Hematopoietic multipotent progenitor cell (in vitro differentiated cells): Measurements from ENCODE around the gene IL6. TPM values are rescaled to one million over a fixed set of nuclear protein-coding genes. Genes with fewer than 3 reads are reported as not detected.

Experiments
- DNase-seq, 3 donors: peaks; one replicate each; pipeline ENCODE4 v3.0.0-alpha.2; 2011 to 2015; ENCODE audit warnings: low read depth in 2 of 3, low spot score in 2 of 3
- total RNA-seq: library from RNA; depleted of rRNA; stranded (reverse); fragments of >200 nt; gene quantifications from one replicate; pipeline ENCODE4 v1.2.3, GENCODE V29; 2012

The IL6 gene
- total RNA-seq, 1 donor = under 0.01 TPM

DNA sequence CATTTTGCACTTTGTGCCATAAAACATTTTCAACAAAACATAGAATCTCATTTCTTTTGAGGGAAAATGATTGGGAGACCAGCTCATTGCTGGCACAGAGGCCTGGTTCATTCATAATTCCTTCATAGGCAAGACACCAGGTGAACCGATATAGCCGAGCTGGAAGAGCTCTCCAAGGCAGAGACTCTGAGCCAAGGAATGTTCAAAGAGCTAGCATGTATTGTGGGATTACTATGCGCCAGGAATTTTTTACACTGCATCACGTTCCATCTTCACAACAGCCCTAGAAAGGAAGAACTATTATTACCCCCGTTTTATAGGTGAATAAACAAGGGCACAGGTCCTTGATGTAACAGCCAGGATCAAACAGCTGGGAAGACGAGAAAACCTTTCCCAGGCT is 2.1 kb upstream of the IL6 start:
- no peak for DNase-seq

DNA sequence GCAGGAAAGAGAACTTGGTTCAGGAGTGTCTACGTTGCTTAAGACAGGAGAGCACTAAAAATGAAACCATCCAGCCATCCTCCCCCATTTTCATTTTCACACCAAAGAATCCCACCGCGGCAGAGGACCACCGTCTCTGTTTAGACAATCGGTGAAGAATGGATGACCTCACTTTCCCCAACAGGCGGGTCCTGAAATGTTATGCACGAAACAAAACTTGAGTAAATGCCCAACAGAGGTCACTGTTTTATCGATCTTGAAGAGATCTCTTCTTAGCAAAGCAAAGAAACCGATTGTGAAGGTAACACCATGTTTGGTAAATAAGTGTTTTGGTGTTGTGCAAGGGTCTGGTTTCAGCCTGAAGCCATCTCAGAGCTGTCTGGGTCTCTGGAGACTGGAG is 1.4 kb upstream of the IL6 start:
- peak in 1 of 3 donors; percentile 21 for DNase-seq

DNA sequence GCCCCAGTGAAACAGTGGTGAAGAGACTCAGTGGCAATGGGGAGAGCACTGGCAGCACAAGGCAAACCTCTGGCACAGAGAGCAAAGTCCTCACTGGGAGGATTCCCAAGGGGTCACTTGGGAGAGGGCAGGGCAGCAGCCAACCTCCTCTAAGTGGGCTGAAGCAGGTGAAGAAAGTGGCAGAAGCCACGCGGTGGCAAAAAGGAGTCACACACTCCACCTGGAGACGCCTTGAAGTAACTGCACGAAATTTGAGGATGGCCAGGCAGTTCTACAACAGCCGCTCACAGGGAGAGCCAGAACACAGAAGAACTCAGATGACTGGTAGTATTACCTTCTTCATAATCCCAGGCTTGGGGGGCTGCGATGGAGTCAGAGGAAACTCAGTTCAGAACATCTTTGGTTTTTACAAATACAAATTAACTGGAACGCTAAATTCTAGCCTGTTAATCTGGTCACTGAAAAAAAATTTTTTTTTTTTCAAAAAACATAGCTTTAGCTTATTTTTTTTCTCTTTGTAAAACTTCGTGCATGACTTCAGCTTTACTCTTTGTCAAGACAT is 574 bp upstream of the IL6 start:
- DNase-seq = peak; percentile 25 to 73 (median 64)

DNA sequence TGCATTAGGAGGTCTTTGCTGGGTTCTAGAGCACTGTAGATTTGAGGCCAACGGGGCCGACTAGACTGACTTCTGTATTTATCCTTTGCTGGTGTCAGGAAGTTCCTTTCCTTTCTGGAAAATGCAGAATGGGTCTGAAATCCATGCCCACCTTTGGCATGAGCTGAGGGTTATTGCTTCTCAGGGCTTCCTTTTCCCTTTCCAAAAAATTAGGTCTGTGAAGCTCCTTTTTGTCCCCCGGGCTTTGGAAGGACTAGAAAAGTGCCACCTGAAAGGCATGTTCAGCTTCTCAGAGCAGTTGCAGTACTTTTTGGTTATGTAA is 675 bp downstream of the IL6 start:
- DNase-seq = no peak

DNA sequence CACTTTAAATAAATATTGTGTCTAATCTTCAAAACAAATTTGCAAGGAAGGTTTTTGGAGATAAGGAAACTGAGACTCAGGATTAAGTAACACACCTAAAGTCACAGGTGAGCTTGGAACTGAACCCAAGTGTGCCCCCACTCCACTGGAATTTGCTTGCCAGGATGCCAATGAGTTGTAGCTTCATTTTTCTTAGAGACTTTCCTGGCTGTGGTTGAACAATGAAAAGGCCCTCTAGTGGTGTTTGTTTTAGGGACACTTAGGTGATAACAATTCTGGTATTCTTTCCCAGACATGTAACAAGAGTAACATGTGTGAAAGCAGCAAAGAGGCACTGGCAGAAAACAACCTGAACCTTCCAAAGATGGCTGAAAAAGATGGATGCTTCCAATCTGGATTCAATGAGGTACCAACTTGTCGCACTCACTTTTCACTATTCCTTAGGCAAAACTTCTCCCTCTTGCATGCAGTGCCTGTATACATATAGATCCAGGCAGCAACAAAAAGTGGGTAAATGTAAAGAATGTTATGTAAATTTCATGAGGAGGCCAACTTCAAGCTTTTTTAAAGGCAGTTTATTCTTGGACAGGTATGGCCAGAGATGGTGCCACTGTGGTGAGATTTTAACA is 1.5 kb downstream of the IL6 start:
- peak in 1 of 3 donors; percentile 68 for DNase-seq

DNA sequence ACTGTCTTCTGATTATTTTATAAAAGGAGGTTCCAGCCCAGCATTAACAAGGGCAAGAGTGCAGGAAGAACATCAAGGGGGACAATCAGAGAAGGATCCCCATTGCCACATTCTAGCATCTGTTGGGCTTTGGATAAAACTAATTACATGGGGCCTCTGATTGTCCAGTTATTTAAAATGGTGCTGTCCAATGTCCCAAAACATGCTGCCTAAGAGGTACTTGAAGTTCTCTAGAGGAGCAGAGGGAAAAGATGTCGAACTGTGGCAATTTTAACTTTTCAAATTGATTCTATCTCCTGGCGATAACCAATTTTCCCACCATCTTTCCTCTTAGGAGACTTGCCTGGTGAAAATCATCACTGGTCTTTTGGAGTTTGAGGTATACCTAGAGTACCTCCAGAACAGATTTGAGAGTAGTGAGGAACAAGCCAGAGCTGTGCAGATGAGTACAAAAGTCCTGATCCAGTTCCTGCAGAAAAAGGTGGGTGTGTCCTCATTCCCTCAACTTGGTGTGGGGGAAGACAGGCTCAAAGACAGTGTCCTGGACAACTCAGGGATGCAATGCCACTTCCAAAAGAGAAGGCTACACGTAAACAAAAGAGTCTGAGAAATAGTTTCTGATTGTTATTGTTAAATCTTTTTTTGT is 2.3 kb downstream of the IL6 start:
- DNase-seq = no peak

DNA sequence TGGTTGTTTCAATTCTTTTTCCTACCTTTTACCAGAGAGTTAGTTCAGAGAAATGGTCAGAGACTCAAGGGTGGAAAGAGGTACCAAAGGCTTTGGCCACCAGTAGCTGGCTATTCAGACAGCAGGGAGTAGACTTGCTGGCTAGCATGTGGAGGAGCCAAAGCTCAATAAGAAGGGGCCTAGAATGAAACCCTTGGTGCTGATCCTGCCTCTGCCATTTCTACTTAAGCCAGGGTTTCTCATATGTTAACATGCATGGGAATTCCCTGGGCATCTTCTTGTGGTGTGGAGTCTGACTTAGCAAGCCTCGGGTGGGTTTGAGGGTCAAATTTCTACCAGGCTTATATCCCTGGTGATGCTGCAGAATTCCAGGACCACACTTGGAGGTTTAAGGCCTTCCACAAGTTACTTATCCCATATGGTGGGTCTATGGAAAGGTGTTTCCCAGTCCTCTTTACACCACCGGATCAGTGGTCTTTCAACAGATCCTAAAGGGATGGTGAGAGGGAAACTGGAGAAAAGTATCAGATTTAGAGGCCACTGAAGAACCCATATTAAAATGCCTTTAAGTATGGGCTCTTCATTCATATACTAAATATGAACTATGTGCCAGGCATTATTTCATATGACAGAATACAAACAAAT is 3.2 kb downstream of the IL6 start:
- no peak for DNase-seq

DNA sequence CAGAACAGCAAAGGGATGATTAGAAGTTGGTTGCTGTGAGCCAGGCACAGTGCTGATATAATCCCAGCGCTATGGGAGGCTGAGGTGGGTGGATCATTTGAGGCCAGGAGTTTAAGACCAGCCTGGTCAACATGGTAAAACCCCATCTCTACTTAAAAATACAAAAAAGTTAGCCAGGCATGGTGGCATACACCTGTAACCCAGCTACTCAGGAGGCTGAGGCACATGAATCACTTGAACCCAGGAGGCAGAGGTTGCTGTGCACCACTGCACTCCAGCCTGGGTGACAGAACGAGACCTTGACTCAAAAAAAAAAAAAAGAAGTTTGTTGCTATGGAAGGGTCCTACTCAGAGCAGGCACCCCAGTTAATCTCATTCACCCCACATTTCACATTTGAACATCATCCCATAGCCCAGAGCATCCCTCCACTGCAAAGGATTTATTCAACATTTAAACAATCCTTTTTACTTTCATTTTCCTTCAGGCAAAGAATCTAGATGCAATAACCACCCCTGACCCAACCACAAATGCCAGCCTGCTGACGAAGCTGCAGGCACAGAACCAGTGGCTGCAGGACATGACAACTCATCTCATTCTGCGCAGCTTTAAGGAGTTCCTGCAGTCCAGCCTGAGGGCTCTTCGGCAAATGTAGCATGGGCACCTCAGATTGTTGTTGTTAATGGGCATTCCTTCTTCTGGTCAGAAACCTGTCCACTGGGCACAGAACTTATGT is 4.1 kb downstream of the IL6 start:
- DNase-seq = peak in 1 of 3 donors; percentile 33

DNA sequence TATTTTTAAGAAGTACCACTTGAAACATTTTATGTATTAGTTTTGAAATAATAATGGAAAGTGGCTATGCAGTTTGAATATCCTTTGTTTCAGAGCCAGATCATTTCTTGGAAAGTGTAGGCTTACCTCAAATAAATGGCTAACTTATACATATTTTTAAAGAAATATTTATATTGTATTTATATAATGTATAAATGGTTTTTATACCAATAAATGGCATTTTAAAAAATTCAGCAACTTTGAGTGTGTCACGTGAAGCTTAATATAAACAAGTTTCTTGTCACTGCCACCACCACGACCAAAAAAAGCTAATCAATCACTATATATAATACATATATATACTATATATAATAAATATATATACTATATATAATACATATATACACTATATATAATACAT is 4.8 kb downstream of the IL6 start:
- DNase-seq = no peak

DNA sequence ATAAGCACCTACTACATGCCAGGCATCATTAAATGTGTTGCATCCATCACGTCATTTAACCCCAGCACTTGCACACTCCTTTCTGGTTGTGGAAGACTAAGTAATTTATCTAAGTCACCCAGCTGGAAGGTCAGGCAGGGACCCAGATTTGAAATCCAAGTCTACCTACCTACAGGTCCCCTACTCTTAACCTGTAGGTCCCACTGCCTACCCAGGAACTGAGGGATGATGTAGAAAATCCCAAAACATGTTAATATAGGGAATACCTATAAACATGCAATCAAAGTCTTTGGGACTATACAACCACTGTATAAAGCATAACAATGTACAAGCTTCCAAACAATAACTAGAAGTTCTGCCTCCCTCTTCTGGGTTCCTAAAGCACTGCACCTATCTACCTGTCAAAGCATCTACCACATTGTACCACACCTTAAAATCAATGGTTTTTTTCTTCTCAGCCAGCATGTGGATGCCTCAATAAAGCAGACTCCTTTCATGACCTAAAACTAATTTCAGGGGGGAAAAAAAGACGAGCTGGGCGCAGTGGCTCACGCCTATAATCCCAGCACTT is 5.6 kb downstream of the IL6 start:
- no peak for DNase-seq

DNA sequence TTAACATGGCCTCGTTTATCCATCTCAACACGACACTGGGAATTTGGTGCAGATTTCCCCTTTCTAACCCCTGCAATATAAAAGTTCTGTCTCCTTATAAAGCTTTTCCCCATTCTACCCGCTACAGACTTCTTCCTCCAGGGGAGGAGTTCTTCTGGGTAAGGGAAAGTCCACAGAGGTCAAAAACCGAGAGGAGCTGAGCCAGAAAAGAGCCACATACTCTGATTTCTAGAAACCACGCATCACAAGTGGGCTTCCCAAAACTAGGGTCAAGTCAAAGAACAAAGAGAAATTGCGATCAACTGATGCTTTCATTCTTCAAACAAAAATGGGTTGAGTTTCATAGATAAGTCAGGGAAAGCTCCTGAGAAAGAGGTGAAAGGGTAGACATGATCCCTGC is 6.8 kb downstream of the IL6 start:
- DNase-seq = no peak

DNA sequence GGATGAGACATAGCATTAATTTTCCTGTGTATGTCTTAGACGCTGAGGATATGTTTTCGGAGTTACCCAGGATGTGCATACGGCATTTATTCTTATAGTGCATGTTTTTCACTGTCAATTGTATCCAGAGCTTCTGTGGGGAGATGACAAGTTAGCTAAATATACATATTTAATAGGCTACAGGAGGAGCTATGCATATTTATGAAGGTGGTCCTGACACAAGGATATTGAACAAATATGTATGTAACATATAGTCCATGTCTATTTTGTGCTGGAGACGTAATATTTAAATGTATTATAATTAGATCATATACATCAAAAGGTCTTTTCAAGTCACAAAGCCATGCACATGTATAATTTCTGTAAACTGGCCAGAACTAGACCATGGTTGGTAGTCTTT is 16.0 kb downstream of the IL6 start:
- DNase-seq = no peak

DNA sequence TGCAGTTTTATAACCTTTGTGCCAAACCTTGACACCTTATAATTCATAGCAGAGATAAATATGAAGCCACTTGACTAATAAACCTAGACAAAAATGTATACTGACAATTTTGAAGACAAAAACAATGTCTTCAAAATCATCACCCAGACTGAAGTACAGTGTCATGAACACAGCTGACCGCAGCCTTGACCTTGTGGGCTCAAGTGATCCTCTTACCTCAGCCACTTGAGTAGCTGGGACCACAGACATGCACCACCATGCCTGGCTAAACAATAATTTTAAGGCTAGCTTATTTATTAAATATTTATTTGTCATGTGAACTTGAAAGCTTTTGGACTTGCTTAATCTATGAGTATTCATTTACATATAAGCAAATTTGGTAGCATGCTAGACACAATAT is 24.3 kb downstream of the IL6 start:
- no peak for DNase-seq

DNA sequence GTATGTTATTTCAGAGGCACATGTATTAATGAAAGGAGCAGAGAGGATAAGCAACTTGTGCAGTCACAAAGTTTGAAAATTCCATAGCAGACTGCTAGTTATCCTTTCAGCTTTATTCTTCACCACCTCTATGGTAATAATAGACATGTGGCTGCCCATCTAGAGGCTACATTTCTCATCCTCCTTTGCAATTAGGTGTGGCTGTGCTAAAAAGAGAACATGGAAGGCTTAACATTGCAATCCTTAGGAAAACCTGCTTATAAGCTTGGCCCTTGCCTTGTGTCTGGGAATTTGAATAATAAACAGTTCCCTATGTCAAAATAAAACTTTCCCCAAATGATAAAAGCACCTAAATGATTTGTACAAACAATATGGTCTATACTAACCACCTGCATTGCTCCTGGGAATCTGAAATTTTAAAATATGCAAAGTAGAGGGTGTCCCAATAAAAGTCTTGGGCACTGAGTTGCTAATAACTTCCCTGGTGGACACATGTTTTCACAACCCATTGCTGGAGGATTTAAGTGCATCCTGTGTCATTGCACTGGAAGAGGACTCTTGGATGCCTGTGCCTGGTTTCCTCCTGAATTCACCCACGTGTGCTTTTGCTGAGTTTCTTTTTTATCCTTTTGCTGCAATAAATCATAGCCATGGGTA is 30.5 kb downstream of the IL6 start:
- no peak for DNase-seq

DNA sequence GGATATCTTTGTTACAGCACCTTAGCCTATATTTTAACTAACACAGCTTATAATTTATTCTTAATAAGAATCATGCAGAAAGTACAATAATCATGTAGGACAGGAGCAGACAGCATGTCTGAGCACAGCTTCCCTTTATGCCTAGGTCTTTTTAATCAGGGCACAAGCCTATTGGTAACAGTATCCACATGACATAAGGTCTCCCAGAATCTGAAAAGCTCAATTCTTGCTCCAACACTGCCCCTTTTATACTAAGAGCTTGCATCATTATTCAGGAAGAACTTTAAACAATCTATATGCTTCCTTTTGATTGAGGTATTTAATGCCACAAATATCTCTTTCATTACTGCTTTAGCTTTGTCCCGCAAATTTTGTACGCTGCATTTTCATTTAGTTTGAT is 31.6 kb downstream of the IL6 start:
- DNase-seq = no peak

DNA sequence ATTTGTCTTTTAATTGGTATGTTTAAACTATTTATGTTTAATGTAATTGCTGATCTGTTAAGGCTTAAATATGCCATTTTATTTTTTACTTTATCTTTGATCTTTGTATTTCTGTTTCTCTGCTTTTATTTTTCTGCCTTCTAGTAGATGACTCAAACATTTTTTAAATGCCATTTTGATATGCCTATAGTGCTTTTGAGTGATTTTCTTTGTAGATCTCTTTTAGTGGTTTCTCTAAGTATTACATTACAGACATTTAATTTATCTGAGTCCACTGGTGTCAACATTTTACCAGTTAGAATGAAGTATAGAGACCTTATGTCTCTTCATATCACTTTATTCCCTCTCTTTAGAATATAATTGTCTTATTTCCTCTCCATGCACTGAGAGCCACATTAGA is 32.7 kb downstream of the IL6 start:
- no peak for DNase-seq

DNA sequence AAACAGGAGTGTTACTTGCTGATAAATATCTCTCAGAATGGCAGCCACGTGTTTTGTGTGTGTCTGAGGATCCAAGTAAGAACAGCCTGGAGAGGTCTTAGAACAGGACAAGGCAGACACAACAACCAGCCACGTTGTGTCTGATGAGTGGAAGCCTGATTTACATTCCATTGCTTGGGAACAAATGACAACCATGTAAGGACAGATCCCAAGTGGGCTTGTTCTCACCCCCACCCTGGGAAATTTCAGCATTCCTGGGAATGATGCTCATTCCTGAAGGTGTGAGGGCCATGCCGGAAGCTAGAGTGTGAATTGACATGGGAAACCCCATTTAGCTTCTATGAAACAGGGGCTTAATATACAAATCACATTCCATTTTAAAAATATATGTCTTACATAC is 35.9 kb downstream of the IL6 start:
- no peak for DNase-seq

DNA sequence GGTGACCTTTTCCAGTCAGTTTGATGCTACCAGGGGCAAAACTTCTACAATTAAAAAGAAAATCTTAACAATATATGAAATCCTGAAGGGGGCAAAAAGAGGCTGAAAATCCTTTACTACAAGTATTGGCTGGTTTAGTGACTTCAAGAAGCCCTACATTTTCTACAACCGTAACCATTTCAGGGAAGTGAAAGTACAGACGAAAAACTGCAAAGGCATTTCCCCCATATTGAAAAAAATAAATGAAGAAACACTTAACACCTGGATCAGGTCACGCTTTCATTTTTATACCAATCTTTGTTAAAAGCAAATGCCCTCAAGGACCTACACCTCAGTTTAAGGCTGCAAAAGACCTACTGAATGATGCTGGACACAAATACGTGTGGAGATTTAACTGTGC is 38.6 kb downstream of the IL6 start:
- DNase-seq = no peak

DNA sequence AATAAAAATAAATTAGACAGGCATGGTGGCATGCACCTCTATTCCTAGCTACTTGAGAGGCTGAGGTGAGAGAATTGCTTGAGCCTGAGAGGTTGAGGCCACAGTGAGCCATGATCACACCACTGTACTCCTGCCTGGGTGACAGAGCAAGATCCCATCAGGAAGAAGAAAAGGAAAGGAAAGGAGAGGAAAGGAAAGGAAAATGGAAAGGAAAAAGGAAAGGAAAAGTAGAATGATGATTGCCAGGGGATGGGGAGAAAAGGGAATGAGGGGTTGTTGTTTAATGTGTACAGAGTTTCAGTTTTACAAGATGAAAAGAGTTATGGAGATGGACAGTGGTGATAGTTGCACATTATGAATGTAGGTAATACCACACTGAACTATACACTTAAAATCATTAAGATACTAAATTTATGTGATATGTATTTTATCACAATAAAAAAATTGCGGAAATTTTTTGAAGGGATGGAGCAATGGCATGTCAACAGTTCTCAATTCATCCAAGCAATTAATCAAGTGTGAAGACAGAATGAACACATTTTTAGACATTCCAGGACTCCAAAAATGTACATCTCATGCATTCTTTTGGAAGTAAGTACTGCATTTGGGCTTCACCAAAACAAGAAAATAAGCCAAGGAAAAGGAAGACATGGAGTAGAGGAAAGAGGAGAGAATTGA is 44.3 kb downstream of the IL6 start:
- DNase-seq = no peak

DNA sequence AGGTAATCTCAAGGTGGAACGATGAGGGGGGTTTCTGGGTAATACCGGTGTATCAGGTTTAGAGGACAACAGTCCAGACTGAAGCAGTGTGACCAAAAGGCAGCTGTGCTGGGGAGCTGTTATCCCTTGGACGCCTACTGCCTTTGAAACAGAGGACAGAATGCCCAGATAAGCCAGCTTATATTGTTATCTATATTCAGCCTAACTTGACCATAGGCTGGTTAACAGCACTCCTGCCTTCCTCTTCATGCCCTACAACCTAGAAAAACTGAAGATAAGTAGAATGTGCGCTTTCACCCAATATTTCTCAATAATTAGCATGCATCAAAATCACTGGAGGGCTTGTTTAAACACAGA is 44.9 kb downstream of the IL6 start:
- no peak for DNase-seq
